Vagina (tissue), 2 donors: ENCODE measurements around the gene ARID4A.

Experiments used
- CTCF ChIP-seq, 3 experiments: fragments of 450-650 bp in 2 of 3; fragments of 200-600 bp in 1 of 3; sonication (generic) in 1 of 3; IDR thresholded peaks; one replicate each; pipeline ENCODE4 v1.5.1; 2017 to 2019; ENCODE audit warnings: antibody characterized with exemption in 3 of 3, mild to moderate bottlenecking in 2 of 3, moderate library complexity in 2 of 3
- POLR2AphosphoS5 ChIP-seq, 2 donors: sonication (generic); formaldehyde crosslinking; IDR thresholded peaks; one replicate each; pipeline ENCODE4 v1.9.0; 2017; ENCODE audit warnings: antibody characterized with exemption in 2 of 2, mild to moderate bottlenecking in 2 of 2, low read depth in 1 of 2; ENCODE audit not compliant: insufficient read depth in 1 of 2

- no peak for TF ChIP-seq POLR2AphosphoS5 (IDR thresholded peaks at IDR 0.05; ENCODE audit: insufficient read depth in 1 of 2, low read depth in 1 of 2)
- TF ChIP-seq CTCF (IDR thresholded peaks at IDR 0.05) = no peak
Measured at GRCh38 chr14:58294201-58294600, 4.2 kb upstream of the ARID4A start.
